ENCODE measurements around the gene MVB12B.

Gene MVB12B

DNA sequence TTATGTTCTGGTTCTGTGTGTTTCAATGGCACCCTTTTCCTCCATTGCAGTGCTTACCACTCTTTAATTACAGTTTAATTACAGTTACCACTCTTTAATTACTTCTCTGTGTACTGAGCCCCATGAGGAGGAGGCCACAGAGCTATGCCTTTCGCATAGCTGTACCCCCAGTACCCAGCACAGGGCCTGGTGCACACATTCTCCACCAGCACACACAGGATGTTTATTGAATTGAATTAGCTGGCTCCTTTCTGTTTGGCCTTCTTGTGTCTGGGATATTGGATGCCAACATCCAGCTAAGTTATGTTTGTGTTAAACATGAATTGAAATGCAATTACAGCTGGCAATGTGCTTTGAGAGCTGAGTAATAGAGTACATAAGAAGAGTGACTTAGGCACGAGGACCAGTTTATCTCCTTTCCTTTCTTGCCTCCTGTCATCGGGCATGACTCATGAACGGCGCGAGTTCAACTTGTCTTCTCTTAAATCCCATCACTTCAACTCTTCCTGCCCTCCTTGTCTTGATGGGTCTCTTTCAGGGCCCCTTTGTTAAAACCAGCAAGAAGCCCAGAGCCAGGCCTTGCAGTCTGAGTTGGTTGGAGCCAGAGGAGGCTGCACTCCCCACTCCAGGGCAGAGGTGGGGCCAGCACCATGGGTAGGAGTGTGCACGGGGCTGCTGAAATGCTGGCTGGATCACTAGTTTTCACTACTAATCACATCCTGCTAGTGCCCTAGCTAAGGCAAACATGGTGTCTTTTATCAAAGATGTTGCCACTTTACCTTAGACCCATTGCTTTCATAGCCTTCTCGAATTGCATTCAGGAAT, 37.4 kb downstream of the MVB12B start:
- DNase-seq: no peak

- no peak for DNase-seq
Measured at GRCh38 chr9:126365780-126366179, 39.2 kb downstream of the MVB12B start.

- no peak for DNase-seq
Measured at GRCh38 chr9:126366366-126367011, 39.9 kb downstream of the MVB12B start.

DNA sequence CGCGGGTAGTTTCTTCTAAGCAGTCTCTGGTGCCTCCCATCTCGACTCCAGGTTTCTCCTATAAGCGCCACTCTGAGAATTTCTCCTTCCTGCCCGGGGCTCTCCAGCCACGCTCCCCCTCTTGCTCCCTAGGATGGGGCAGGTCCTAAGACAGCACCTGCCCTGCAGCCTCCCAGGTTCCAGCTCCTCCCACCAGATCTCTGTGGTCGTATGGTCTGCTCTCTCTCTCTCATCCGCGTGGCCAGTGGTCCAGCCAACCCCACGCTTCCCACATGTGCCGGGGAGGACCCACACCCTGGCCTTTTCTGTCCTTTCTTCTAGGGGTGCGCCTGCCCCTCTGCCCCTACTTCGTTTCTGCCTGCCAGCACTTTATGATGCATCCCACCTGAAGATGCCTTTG, 40.5 kb downstream of the MVB12B start:
- no peak for DNase-seq

- no peak for DNase-seq
Measured at GRCh38 chr9:126367616-126368015, 41.0 kb downstream of the MVB12B start.

DNA sequence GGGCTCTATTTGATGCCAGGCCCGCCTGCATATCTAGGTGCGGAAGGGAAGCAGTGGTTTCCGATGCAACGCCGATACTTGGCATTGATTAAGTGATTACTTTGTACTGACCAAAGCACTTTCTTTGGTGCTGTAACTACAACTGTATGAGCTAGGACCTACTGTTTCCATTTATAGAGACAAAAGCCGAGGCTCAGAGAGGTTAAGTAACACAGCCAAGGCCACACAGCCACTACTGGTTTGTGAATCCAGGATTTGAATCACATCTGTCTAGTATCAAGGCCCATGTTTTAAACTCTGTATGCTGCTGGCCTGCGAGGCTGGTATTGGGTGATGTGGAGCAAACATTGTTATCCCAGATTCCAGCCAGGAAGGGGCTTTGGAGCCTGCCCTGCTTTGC, 41.4 kb downstream of the MVB12B start:
- no peak for DNase-seq

DNA sequence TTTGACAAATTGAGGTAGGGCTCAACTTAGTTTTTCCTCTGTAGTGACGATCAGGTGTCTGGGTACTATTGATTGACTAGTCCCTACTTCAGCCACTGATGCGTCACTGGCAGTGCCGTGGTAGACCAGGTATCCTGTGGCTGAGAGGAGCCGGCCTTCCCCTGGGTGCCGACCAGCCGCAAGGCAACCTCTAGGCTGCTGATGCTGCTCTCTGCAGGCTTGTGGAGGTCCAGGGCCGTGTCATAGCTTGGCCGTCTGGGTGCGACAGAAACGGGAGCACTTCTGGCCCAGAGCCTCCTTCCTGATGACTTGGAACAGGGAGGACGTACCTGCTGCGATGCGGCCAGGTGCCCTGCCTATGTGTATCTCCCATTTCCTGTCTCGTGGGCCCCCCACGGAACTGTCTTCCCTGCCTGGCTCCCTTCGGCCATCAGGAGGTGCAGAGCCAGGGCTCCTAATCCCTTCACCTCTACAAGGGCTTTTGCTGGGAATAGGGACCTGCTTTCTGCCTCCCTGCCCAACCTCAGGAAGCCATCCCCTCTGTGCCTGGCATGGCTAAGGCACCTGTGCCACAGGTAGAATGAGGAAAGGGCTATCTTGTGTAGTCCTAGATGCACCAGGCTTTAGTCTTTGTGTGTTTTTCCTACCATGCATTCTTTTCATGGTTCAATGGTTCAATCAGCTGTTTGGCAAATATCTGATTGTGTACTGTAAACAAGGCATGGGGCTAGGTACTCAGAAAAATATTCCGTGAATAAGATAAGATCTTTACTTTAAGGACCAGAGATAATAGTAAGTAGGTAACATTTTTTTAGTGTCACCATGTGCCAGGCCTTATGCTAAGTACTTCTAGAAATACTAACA, 44.6 kb downstream of the MVB12B start:
- DNase-seq: no peak

GRCh38 chr9:126372716-126373115, 46.1 kb downstream of the MVB12B start:
- DNase-seq: no peak

GRCh38 chr9:126373241-126373640, 46.6 kb downstream of the MVB12B start:
- DNase-seq: no peak

GRCh38 chr9:126374366-126374781, 47.7 kb downstream of the MVB12B start:
- no peak for DNase-seq

DNA sequence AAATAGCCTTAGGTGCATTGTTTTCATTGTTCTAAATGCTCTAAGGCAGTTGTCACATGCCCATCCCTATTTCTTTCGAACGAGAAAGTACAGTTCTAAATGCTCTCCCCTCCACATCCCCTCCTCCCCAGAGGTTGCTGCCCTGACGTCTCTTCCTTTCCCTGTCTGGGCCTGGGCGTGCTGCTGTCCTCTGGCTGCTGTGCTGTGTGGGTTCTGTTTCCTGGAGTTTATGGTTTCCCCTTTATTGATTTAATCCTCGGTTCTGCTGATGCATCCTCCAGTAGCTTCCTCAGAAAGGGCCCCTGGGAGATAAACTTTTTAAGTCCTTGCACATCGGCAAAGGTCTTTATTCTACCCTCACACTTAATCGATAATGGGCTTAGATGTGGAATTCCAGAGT, 48.8 kb downstream of the MVB12B start:
- DNase-seq: no peak

GRCh38 chr9:126376311-126377175, 49.9 kb downstream of the MVB12B start:
- DNase-seq: no peak

DNA sequence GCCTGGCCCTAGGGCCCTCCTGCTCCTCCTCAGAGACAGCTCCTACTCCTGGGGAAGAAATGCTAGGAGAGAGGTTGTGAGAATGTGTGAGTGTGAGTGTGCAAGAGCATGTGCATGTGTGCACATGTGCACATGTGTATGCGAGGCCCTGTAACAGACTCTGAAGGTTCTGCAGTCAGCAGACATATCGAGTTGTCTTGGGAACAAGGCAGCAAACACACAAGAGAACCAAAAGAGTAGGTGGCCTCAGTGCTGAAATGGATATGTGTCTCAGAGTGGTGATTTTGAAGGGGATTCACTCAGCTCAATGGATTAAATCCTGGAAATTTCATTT, 50.5 kb downstream of the MVB12B start:
- DNase-seq: no peak

GRCh38 chr9:126377536-126377935, 50.9 kb downstream of the MVB12B start:
- DNase-seq: no peak

DNA sequence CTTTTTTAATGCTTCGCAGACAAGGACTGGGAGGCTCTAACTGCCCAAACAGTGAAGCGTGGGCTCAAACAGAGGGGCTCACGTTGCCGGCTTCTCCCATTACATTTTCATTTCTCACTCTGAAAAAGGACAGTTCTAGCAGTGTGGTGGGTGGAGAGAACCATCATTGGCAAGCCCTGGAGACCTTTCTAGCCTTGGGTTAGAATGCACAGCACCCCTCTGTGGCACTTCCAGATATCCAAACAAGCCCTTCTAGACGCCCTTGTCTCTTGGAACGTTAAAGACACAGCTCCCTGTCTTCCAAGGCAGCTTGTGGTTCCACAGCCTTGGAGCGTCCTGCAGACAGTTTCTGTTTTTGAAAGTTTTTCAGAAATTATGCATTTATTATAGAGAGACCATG, 52.1 kb downstream of the MVB12B start:
- no peak for DNase-seq

GRCh38 chr9:126379661-126380360, 53.2 kb downstream of the MVB12B start:
- no peak for DNase-seq

DNA sequence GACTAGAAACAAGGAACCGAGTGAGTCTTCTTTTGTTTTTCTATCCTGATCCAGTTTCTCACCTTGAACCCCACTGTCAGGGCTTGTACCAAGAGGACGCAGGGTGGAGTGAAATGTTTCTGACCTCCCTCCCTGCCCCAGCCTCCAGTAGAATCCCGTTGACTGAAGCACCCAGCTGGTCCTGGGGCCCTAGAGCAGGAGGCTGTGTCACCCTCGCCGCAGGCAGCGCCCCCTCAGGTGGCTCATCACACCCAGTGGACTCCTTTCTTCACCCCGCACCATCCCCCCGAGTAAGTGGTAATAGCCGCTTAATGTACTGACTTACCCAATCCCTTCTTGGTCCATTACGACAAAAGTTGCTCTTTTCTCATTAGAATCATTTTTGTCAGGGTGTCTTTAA, 53.8 kb downstream of the MVB12B start:
- no peak for DNase-seq

DNA sequence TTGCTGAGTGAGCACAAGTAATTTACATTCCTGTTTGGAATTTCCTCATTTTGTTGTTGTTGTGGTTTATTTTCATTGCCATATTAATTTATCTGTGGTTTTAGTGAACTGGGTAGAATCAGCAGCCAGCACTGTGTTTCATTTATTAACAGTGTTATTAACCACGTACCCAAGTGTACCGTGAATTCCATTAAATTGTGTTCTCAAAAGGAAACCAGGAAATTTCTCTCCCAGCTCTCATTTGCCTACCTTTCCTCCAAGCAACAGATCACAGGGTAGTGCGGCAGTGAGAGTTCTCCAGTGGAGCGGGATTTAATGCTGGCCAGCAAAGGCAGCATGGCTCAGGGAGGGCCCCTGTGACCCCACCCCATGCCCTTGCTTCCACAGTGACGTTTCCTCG, 54.6 kb downstream of the MVB12B start:
- DNase-seq: no peak

- no peak for DNase-seq
Measured at GRCh38 chr9:126383406-126384046, 56.9 kb downstream of the MVB12B start.

DNA sequence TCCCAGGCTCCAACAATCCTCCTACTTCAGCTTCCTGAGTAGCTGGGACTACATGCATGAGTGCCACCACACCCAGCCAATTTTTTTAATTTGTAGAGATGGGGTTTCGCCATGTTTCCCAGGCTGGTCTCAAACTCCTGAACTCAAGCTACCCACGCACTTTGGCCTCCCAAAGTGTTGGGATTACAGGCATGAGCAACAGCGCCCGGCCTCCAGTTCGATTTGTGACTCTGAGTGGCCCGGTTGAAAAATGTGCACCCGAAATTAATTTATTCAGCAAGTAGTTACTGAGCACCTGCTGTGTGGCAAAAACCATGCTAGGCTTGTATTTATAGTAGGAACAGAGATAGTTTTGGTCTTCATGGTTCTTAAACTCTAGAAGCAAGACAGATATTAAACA, 58.3 kb downstream of the MVB12B start:
- no peak for DNase-seq

DNA sequence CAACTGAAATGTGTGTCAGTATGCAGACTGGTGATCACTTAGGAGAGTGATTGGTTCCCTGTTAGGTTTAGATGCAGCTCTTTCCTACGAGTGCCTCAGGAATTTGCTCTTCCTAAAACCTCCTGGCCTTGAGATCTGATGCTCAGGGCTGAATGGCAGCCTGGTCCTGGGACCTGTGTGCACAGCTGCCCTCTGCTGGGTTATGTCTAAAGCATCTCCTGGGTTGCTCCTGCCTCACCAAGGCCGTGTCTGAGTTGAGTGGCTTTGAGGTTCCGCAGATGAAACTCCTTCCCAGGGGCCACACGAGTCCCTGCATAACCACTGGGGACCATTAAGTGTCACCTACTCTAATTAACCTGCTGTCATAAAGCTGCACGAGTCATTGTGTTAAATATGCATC, 59.5 kb downstream of the MVB12B start:
- no peak for DNase-seq

GRCh38 chr9:126386776-126387175, 60.1 kb downstream of the MVB12B start:
- no peak for DNase-seq
